AG09309 (cell line): ENCODE measurements around the gene TAF6.

ENCODE experiments used
- DNase-seq: peaks from one replicate; pipeline ENCODE4 v3.0.0-alpha.2; 2010; ENCODE audit warnings: low read depth
- H3K4me3 ChIP-seq: 2 replicates; pipeline ENCODE4 v1.5.1; 2011; ENCODE audit warnings: mild to moderate bottlenecking, low read depth, low read length, moderate library complexity; ENCODE audit not compliant: control insufficient read depth
- CTCF ChIP-seq: IDR thresholded peaks from 2 replicates; pipeline ENCODE4 v1.5.1; 2011; ENCODE audit warnings: mild to moderate bottlenecking, low read depth, low read length, inconsistent platforms; ENCODE audit not compliant: insufficient read depth, control insufficient read depth; ENCODE audit errors: missing control alignments

The TAF6 gene

GRCh38 chr7:100155553-100156317, 36.6 kb upstream of the TAF6 start:
- DNase-seq, result no peak
- no peak for TF ChIP-seq CTCF
- no peak overlapping the region for H3K4me3 ChIP-seq

GRCh38 chr7:100154651-100155491, 35.7 kb upstream of the TAF6 start:
- no peak for DNase-seq
- no peak for TF ChIP-seq CTCF
- no peak overlapping the region for H3K4me3 ChIP-seq

- H3K4me3 ChIP-seq, result no peak overlapping the region
- no peak for DNase-seq
- no peak for TF ChIP-seq CTCF
These were observed 34.8 kb upstream of the TAF6 start for GRCh38 chr7:100153708-100154535.

GRCh38 chr7:100152937-100153666, 33.9 kb upstream of the TAF6 start:
- DNase-seq, result no peak
- H3K4me3 ChIP-seq, result no peak overlapping the region
- TF ChIP-seq CTCF, result no peak

GRCh38 chr7:100152404-100152803, 33.2 kb upstream of the TAF6 start:
- TF ChIP-seq CTCF, result no peak
- no peak overlapping the region for H3K4me3 ChIP-seq
- DNase-seq, result no peak
